Femur (tissue), 1 donor: ENCODE measurements around the gene DYRK1A.

Experiments
- DNase-seq: peaks from one replicate; pipeline ENCODE4 v3.0.0-alpha.2; 2017

The DYRK1A gene

DNA sequence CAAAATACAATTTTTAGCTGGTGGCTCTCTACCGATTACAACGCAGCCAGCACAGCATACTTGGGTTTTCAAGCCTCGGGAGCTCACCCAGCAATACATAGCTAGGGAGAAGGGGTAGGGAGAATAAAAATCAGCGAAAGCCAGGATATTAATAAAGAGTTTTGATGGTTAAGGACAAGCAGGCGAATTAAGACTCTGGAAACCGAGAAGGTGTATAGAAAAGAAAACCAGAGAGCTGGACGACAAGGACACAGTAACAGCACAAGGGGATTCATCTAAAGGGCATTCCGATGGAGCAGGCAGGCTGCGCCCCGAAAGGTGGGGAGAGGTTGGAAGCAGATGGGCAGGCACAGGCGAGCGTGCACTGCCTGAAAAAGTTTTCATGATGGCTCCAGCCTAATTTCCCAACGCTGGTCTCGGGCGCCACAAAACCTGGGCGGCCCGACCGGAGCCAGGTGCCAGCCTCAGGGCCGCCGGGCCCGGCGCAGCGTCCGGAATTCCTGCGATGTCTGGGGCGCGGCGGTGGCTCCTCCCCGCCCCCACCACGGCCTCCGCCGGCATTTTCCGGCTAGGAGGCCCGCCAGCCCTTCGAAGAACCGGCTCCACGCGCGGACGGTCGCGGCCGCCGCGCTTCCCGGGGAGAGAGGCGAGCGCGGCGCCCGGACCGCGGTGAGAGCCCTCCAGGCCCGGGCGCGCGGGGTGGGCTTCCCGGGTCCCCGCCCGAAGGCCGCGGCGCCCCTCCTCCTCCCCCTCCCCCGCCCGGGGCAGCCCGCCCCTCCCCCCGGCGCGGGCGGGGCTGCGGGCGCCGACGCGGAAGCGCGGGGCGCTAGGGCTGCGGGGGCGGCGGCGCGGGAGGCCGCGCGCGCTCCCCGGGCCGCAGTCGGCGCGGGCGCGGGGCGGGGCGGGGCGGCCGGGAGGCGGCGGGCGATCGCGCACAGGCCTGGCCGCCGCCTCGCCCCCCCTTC lies 774 bp upstream of the DYRK1A start:
- peak; percentile 80 for DNase-seq

DNA sequence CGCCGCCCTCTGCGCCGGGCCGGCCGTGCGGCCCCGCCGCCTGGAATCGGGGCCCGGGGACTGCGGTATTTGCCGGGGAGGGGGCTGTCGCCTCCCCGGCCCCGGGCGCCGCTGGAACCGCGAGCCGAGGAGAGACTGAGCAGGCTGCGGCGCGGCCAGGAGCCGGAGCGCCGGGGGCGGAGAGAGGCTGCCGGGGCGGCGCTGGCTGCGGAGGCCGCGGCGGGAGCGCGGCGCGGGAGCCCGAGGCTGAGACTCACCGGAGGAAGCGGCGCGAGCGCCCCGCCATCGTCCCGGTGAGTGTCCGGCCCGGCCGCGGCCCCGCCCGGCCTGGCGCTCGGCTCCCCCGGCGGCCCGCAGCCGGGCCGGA lies 746 bp downstream of the DYRK1A start:
- no peak for DNase-seq

DNA sequence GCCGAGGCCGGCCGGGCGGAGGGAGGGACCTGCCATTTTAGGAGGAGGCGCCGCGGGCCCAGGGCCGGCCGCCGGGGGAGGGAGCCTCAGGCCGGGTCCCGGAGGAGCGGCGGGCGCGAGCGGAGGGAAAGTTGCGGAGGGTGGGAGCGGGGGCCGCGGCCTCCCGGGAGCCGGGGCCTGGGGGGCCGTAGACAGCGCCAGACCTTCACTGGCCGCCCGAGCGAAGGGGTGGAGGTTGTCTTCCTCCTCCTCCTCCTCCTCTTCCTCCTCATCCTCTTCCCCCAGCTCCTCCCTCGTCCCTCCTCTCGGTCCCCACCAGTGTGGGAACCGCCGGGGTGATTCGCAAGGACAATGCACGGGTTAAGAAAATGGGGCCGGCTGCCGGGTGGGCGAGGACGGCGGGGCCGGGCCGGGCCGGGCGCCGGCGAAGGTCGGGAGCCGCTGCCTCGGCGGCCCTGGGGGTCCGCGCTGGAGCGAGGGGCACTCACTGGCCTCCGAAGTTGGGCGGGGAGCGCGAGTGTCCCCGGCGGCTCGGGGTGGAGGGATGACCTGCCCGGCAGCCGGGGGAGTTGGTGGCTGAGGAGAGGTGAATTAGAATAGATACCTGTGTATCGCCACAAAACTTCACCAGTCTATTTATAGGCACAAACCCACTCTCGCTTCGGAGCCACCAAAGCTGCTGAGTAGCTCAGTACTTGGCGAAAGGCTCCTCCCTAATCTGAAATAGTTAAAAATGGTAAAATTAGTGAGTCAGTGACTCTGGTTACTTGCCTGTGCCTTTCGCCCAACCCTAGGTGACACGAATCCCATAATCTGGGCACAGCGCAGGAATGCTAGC lies 1.3 kb downstream of the DYRK1A start:
- DNase-seq: peak; percentile 65

DNA sequence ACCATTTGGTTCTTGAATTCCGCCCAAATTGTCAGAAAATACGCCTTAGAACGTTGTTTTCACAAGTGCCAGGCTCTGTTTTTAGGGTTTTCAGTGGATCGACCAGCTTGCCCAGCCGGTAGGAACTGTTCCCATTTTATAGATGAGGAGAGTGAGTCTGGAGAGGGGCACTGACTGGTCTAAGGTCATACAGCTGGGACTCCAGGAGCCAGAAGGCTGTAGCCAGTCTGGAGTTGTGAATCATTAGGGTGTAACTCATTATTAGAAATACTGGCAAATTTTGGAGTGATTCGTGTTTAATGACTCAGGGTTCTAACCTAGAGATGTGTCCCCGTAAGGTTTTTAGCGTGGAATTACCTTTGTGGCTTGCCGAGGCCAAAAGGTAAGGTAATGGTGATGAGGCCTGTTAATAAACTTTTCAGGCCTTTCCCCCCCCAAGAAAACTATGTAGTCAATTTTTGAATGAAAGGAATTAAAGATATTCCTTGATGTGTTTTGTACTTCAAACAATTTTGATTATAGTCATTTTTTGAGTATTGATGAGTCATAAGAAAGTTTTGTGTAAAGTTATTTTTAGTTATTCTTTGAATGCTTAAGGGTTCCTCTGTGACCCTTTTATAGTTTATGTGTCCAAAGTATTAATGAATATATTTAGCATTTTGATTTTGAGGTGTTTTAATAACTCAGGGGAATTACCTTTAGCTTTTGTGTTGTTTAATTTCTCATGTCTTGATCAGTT lies 2.1 kb downstream of the DYRK1A start:
- DNase-seq: no peak

DNA sequence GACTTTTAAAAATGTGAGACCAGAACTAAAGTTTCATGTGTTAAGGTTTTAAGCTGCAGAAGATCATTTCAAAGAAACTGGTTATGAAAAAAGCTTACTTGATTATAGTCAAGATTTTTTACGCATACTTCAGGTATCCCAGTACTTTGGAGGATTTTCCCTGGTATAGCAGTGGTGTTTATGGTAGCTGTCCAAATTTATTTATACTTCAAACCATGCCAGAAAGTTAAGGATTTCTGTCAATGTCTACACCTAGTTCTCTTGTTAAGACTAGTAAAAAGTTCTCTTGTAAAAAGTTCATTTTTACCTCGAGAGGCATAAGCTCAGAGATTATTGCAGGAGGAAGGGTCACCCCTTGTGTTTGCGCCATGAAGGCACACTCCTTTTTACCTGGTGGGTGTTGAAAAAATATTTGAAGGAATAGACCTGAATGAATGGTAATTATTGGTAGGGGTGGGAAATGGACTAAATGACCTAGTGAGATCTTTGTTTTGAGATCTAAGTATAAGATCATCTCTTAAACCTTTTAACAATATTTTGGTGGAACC lies 2.8 kb downstream of the DYRK1A start:
- no peak for DNase-seq

DNA sequence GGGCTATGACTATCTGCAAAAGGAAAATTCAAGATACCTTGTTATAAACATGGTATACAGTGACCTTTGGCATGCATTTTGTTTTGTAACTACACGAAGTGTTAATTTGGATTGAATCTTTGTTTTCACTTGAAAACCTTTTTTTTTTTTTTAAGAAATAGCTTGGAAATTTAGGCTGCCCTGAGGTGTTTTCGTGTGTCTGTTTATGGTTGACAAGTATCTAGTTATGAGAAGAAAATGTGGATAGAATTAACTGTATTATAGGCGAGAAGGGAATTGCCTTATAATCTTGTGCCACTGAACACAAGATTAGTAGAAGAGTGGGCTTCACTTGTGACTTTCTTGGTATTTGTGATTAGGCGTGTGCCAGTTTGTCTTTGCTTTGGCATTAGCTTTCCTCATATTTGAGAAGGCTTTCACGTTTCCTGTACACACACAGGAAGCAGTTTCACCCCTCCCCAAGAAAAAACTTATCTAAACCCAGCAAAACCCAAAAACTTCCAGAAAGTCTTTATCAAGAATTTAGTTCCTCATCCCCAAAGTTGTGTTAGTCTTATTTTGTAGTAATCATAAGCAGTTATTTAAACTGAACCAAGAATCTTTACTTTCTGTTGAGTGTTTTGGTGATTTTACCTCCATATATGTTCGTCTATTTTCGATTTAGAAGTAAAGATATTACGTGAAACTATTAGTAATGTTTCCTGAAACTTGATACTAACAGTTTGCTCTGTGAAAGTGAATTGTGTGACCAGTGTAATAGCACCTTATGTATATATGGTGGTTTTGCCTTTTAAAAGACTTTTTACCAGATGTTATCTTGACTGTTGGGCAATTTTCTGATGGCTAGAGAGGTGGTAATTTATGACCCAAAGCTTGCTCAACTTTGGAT lies 3.8 kb downstream of the DYRK1A start:
- no peak for DNase-seq

DNA sequence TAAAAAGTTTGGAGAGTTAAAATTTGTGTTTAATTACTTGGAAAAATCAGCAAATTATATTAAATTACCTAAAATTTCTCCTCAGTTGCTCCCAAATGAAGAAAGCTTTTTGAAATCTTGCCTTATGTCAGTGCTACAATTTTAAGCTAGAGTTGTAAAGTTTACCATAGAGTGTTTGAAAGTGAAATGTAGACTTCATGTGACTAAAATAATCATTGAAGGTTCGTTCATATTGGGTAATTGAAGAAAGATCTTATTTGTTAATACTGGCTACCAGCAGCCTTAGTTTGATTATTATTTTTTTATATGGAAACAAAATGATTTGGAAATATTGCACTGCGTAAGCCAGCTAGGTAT lies 4.4 kb downstream of the DYRK1A start:
- DNase-seq: no peak

DNA sequence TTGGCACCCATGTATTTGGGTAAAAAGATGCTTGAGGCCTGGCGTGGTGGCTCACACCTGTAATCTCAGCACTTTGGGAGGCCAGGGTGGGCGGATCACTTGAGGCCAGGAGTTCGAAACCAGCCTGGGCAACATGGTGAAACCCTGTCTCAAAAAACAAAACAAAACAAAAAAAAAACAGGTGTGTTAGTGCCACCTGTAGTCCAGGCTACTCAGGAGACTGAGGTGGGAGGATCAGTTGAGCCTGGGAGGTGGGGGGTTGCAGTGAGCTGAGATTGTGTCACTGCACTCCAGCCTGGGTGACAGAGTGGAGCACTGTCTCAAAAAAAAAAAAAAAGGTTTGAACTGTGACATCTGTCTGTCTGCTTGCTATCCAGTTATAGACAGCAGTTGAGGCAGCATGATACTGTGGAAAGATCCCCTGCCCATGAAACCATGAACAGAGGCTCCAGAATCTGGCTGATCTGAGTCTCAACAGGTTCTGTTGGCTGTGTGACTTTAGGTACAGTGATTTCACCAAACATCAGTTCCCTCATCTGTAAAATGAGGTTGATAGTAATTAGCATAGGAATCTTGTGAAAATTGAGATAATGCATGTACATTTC lies 5.7 kb downstream of the DYRK1A start:
- no peak for DNase-seq

DNA sequence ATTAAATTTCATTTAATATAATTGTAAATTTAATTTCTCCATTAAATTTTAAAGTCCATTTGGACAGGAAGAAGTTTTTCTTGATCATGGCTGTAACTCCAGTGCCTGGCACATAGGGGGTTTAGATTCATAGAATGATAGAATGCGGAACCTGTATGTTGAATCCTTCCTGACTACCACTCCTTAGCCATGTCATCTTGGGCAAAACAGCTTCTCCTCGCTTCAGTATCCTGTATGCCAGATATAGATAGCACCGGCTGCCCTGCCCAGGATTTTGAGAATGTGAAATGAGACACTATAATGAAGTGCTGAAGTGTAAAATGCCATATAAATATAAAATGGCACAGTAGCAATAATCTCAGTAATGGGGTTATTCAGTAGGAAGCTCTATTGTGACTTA lies 6.4 kb downstream of the DYRK1A start:
- DNase-seq: no peak

DNA sequence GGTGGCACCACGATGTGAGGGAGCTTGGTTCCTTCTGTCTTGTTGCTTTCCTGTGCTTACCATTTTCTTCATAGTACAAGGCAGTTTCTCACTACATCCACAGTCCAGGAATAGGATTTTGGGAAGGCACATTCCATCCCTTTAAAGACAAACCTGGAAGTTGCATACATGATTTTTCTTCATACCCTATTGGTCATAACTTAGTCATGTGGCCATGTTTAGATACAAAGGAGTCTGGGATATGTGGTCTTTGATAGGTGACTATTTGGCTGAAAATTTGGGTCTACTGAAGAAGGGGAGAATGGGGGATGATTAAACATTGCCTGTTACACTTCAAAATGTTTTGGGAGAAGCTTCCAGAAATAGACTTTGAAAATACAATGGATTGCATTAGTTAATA lies 7.0 kb downstream of the DYRK1A start:
- DNase-seq: no peak

DNA sequence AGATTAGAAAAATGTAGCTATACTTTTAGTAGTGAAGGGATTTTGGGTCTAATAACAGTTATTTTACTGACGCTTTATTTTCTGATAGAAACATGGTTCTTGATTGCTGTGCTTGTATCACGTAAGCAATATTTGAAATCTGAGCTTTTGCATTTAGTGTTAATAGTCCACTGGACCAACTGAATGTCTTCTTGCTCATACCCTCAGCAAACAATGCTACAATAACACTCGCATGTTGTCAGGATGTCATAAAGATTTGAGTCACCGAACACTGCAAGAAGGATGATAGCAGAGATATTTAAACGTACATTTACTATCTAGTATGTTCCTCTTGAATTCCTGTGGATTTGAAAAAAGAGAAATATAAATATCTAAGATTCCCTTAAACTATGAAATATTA lies 7.5 kb downstream of the DYRK1A start:
- DNase-seq: no peak

DNA sequence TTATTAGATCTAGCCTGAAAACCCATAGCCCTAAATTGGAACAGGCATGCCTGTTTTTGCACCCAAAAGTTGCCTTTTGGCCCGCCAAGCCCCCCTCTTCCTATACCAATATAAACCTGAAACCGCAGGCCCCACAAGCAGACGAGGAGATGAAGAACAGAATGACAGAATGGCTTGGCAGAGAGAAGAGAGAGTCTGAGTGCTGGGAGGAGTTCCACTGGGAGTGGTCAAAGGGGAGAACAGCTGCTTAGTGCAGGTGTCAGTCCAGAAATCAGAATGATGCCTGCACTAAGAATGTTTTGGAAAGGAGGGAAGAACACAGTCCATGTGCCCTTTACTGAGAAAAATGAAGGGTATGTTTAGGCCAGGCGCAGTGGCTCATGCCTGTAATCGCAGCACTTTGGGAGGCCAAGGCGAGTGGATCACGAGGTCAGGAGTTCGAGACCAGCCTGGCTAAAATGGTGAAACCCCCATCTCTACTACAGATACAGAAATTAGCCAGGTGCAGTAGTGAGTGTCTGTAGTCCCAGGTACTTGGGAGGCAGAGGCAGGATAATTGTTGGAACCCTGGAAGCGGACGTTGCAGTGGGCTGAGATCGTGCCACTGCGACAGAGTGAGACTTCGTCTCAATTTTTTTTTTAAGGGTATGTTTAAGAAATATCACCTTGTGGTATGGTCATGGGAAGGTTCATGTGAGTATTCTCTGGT lies 9.4 kb downstream of the DYRK1A start:
- DNase-seq: no peak

DNA sequence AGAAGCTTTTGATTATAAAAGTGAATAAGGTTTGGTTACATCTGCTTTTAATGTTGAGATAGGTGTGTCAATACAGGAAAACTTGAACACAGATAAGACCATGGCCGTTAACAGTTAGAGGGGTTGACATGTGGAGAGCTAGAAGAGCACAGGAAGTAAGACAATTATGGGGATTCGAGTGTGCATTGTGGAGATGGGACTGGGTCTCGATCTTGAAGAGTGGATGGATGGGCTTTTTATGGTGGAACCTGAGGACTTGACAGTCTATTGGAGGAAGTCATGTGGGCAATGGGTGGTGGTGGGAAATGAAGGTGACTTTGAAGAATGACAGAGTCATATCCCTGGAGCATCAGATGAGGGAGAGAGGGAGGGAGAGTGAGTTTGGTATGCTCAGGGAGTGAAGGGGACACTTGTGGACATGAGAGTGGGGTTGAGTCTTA lies 12.1 kb downstream of the DYRK1A start:
- DNase-seq: no peak

DNA sequence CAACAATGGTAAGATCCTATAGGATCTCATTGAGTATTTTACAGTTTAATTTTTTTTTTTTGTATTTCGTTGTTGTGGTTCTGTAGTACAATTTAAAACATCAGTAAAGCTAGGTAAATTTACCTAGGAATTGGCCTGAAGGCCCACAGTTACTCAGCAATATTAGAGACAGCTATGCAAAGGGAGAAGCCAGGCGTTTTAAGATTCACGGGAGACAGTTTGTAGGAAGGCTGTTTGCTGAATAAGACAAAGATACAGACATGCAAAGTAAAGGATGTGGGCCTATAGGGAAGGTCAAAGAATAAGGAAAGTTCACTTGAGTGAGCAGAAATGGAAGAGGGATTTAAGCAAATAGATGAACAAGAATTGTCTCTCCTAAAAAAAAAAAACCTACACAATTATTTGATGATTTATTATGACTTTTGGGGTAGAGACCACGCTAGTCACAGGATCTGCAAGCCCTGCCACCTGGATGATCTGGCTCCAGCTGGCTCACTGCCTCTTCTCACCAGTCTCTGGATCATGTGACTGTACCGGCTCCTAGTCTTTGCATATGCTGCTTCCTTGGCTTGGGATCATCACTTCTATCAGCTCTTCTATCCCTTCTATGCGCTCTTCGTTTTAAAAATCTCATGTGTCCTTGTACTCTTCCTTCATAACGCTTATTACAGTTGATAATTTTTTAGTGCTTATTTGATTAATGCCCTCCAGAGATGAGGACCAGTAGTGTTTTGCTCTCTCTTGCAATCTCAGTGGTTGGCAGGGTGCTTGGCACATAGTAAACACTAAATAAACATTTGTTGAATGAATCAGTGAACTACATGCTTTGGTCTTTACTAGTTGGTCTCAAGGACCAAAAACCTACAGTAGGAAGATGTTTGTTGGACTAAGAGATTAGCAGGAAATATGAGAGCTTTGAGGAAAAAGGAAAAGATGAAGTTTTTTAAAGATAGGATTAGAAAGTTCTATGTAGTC lies 14.1 kb downstream of the DYRK1A start:
- no peak for DNase-seq

DNA sequence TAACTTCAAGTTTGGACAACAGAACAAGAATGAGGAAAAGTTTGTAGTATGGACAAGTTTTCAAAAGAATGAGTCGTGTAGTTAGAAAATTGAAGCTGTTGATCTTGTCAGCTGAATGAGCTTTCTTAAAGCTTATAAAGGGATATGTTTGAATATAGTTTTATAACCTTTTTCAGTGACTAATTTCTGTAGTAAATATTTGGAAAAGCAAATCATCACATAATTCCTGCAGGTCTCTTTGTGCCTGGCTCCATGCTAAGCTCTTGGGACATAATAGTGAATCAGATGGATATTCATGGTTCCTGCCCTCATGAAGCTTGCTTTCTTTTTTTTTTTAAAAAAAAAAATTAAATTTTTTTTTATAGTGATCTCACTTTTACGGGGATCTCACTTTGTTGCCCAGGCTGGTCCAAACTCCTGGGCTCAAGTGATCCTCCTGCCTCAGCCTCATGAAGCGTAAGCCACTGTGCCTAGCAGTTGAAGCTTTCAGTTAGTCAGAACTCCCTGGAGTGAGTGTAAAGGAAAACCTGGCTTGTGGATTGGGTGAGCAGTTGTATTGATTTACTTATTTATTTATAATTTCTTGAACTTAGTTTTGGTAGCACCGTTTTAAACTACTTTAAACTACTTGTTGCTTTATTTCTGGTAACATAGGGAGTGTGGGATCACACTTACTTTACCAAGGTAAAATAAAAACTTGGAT lies 15.5 kb downstream of the DYRK1A start:
- DNase-seq: no peak

DNA sequence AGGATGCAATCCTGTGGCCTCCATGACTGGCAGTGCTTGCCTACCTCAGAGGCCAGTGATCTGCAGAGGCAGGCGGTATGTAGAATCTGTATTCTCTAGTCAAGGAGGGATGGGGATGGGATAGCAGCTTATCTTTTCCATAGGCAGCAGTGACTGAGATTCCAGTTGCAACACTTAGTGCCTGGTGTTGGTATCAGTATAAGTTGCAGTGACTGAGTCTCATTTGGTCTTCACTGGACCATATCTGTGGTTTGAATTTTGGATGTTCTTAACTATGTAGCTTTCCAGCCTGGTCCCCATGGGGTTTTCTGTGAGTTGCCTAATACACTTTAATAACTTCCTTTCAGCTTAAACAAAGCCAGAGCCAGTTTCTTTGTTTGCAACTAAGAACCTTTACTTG lies 16.5 kb downstream of the DYRK1A start:
- no peak for DNase-seq

DNA sequence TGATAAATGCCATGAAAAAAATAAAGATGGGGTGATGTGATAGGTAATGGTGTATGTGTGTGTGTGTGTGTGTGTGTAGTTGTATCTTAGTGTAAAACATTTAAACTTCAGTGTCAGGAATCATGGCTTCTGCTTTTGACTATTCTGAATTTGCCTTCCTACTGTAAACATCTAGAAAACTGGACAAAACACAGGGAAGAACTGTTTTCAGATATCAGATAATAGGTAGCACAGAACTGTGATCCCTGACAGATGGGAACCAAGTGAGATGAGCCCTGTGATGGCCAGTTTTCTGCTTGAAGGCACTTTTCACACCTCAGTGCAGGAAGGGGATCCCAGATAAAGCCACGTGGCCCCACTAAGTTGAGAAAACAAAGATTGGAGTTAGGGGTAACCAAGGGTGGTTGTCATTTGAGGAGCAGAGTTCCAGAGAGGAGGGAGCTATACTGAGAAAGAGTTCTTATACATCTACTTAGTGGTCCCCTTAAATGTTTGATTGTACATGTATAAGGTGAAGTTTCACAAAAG lies 17.3 kb downstream of the DYRK1A start:
- DNase-seq: no peak

DNA sequence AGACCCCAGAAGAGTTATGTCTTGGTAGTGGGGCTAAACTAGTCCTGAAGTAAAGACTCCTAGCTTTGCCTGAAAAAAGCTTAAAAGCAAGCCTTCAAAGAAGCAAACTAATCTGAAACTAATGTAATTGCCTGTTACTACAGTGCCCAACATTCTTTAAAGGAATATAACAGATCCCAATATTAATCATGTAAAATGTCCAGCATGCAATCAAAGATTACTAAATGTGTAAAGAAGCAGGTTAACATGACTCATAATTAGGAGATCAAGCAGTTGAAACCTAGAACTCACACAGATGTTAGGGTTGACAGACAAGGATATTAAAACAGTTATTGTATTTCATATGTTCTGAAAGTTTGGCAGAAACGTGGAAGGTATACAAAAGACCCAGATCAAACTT lies 17.8 kb downstream of the DYRK1A start:
- no peak for DNase-seq
